Left ventricle myocardium inferior (tissue), 1 donor: ENCODE results near the gene PPP1R37. TPM values are rescaled to one million over a fixed set of nuclear protein-coding genes. Genes with fewer than 3 reads are reported as not detected.

Experiments
- DNase-seq: peaks from one replicate; pipeline ENCODE4 v3.0.0-alpha.2; 2020
- H3K27ac ChIP-seq: fragments of 200-600 bp; replicated peaks from 2 replicates; pipeline ENCODE4 v1.8.0; 2021
- H3K27me3 ChIP-seq: fragments of 200-600 bp; 2 replicates; pipeline ENCODE4 v1.8.0; 2021; ENCODE audit warnings: low read depth
- H3K36me3 ChIP-seq: fragments of 200-600 bp; 2 replicates; pipeline ENCODE4 v1.8.0; 2021
- H3K4me1 ChIP-seq: fragments of 200-600 bp; 2 replicates; pipeline ENCODE4 v1.8.0; 2021
- H3K4me3 ChIP-seq: fragments of 200-600 bp; 2 replicates; pipeline ENCODE4 v1.8.0; 2021; ENCODE audit warnings: mild to moderate bottlenecking, moderate library complexity
- H3K9me3 ChIP-seq: fragments of 200-600 bp; replicated peaks from 2 replicates; pipeline ENCODE4 v1.8.0; 2021
- CTCF ChIP-seq: fragments of 200-600 bp; IDR thresholded peaks from 2 replicates; pipeline ENCODE4 v1.8.0; 2021; ENCODE audit warnings: antibody characterized with exemption, mild to moderate bottlenecking, borderline replicate concordance
- intact Hi-C: fragments of 100-400 bp; cut with micrococcal nuclease; formaldehyde crosslinking; loops from one replicate; pipeline ENCODE4 v1.11.0; 2022
- total RNA-seq: library from RNA; stranded (reverse); fragmentation: NEBNext Ultra II Directional; extraction: Animal tissue kit (Norgen Biotek cat#: 25700); gene quantifications from one replicate; pipeline ENCODE4 v1.2.1, GENCODE V29; 2021
- donor health status: DM: no; HTN: yes; CAD: no; lungs with severe emphysema.

The PPP1R37 gene
- total RNA-seq, 1 donor from 2014 or later: 15.9 TPM

GRCh38 chr19:45160870-45161737, 68.1 kb downstream of the PPP1R37 start, which contains the start of gene NKPD1:
Gene NKPD1, minus strand, starts transcription at chr19:45160982. Its CDS starts 832 bp downstream, at chr19:45160150.
- Histone ChIP-seq H3K36me3 (no peaks in the 10 kb centered on the region), H3K9me3 (no peaks in the 10 kb centered on the region), H3K27ac (no peak within 1 kb of the TSS), H3K27me3 (peaks cover 53% of the 10 kb centered on the region), H3K4me3 (no peak within 1 kb of the TSS), H3K4me1 (peaks cover 22% of the 10 kb centered on the region)
- intact Hi-C loops: no loop called here
- DNase-seq: no peak
- TF ChIP-seq CTCF: no peak

DNA sequence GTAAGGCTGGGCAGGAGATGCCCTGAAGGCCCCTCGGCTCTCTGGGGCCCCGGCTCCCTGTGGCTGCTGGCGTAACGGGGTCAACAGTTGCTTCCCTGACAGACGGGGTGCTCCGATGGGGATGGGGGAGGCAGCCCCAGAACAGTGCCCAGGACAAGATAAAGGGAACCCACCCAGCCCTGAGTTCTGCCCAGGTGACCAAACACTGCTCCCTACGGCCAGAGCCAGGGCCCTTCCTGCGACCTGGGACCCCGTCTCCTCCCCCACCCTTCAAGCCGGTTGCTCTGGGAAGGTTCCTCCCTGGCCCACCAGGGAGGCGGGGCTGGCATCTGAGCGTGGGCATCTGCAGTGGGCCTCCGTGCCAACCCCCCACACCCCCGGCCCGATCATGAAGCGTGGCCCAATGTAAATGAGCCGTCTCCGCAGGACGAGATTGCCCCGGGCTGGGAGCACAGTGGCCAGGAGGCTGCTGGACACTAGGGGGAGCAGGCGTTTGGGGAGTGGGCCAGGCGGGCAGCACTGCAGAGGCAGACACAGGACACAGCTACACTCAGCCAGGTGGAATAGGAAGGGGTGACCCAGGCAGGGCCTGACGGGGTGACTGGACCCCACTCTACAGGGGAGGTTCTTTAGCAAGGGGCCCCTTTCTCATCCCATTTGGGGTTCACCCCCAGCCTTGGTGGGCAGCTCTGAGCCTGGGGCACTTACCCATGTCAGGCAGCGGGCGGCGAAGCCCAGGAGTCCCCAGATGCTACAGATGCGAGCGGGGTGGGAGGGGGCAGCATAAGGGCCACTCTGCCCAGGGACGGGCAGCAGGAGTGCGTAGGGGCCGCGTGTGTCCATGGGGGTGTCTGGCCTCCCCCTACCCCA, 69.0 kb downstream of the PPP1R37 start:
- no peak overlapping the region for H3K4me3 ChIP-seq
- no peak overlapping the region for H3K27ac ChIP-seq
- TF ChIP-seq CTCF: peak; percentile 53
- H3K36me3 ChIP-seq: no peaks in the 10 kb centered on the region
- no peak for DNase-seq
- H3K4me1 ChIP-seq: peaks cover 31% of the 10 kb centered on the region
- intact Hi-C loops: no loop called here
- no peaks in the 10 kb centered on the region for H3K9me3 ChIP-seq
- H3K27me3 ChIP-seq: peaks cover 53% of the 10 kb centered on the region

GRCh38 chr19:45162608-45163143, 69.7 kb downstream of the PPP1R37 start:
- TF ChIP-seq CTCF: no peak
- Histone ChIP-seq H3K27ac (no peak overlapping the region), H3K27me3 (peaks cover 49% of the 10 kb centered on the region), H3K36me3 (no peaks in the 10 kb centered on the region), H3K9me3 (no peaks in the 10 kb centered on the region), H3K4me3 (no peak overlapping the region), H3K4me1 (peaks cover 35% of the 10 kb centered on the region)
- intact Hi-C loops: no loop called here
- DNase-seq: no peak

DNA sequence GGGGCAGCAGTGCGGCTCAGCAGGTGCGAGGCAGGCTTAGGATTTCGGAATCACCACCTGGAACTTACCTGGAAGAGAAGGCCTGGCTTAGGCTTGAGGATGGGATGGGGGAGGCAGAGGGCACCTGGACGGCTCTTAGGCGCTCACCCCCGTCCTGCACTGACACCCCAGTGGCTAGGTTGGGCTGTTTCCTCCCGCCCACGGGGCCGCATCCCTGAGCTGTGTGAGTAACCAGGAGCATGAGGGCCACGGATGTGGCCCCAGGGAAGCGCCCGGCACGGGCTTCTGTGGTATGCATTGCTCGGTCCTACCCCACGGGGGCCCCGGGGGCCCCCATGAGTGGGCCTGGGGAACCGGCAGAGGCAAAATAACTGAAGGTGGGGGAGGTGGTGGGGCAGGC, 70.2 kb downstream of the PPP1R37 start:
- DNase-seq: no peak

More for the DNA sequence above, 70.2 kb downstream of the PPP1R37 start:
- H3K27me3 ChIP-seq: peaks cover 44% of the 10 kb centered on the region
- H3K27ac ChIP-seq: no peak overlapping the region
- intact Hi-C loops: no loop called here
- H3K9me3 ChIP-seq: no peaks in the 10 kb centered on the region
- H3K36me3 ChIP-seq: no peaks in the 10 kb centered on the region
- no peak overlapping the region for H3K4me3 ChIP-seq
- no peak for TF ChIP-seq CTCF
- peaks cover 35% of the 10 kb centered on the region for H3K4me1 ChIP-seq
